Measurements from ENCODE around the gene ACTN2.

ACTN2 gene

GRCh38 chr1:236748268-236748870 is 62.1 kb downstream of the ACTN2 start:
- Histone ChIP-seq H3K9me3 (ENCODE audit: insufficient read depth, low read length) (no peaks in the 10 kb centered on the region), H3K4me2 (ENCODE audit: low read length) (no peak overlapping the region), H3K79me2 (ENCODE audit: low read length) (no peaks in the 10 kb centered on the region), H3K27ac (ENCODE audit: low read length) (no peak overlapping the region), H2AFZ (ENCODE audit: low read depth, low read length) (no peak overlapping the region), H3K9ac (ENCODE audit: low read length) (no peak overlapping the region), H3K27me3 (ENCODE audit: low read depth, low read length) (peaks cover 29% of the 10 kb centered on the region), H3K4me3 (ENCODE audit: low read length) (no peak overlapping the region), H3K36me3 (replicated peaks; ENCODE audit: low read depth, low read length) (no peaks in the 10 kb centered on the region), H4K20me1 (ENCODE audit: insufficient read depth, low read length) (no peaks in the 10 kb centered on the region), H3K4me1 (ENCODE audit: low read length) (no peaks in the 10 kb centered on the region)
- TF ChIP-seq EZH2phosphoT487 (IDR thresholded peaks at IDR 0.05; ENCODE audit: low read depth) (no peak), CTCF (IDR thresholded peaks at IDR 0.05; ENCODE audit: low read depth, low read length) (no peak)

DNA sequence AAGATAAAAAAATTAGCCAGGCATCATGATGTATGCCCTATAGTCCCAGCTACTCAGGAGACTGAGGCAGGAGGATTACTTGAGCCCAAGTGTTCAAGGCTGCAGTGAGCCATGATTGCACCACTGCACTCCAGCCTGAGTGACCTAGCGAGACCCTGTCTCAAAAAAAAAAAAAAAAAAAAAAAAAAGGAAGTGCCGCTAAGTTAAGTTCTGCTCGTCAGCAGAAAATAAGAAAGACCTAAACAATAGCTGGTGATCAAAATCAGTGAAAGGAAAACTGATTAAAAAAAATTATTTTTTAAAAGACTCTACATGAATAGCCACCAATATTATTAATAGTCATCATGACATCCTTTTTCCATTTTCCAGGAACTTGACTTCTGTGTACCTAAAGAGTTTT is 64.6 kb downstream of the ACTN2 start:
- H3K27me3 ChIP-seq (ENCODE audit: low read depth, low read length) = peaks cover 29% of the 10 kb centered on the region
- H4K20me1 ChIP-seq (ENCODE audit: insufficient read depth, low read length) = no peaks in the 10 kb centered on the region
- TF ChIP-seq CTCF (IDR thresholded peaks at IDR 0.05; ENCODE audit: low read depth, low read length) = no peak
- no peak for TF ChIP-seq EZH2phosphoT487 (IDR thresholded peaks at IDR 0.05; ENCODE audit: low read depth)
- no peak overlapping the region for H3K4me3 ChIP-seq (ENCODE audit: low read length)
- H3K4me2 ChIP-seq (ENCODE audit: low read length) = no peak overlapping the region
- H2AFZ ChIP-seq (ENCODE audit: low read depth, low read length) = no peak overlapping the region
- no peaks in the 10 kb centered on the region for H3K9me3 ChIP-seq (ENCODE audit: insufficient read depth, low read length)
- H3K36me3 ChIP-seq (replicated peaks; ENCODE audit: low read depth, low read length) = no peaks in the 10 kb centered on the region
- H3K9ac ChIP-seq (ENCODE audit: low read length) = no peak overlapping the region
- no peaks in the 10 kb centered on the region for H3K79me2 ChIP-seq (ENCODE audit: low read length)
- H3K4me1 ChIP-seq (ENCODE audit: low read length) = no peaks in the 10 kb centered on the region
- H3K27ac ChIP-seq (ENCODE audit: low read length) = no peak overlapping the region

- Histone ChIP-seq H4K20me1 (ENCODE audit: insufficient read depth, low read length) (no peaks in the 10 kb centered on the region), H3K4me3 (ENCODE audit: low read length) (no peak overlapping the region), H2AFZ (ENCODE audit: low read depth, low read length) (no peak overlapping the region; the same call in 1 of the 2 replicates), H3K27ac (ENCODE audit: low read length) (no peak overlapping the region), H3K36me3 (replicated peaks; ENCODE audit: low read depth, low read length) (no peaks in the 10 kb centered on the region), H3K27me3 (ENCODE audit: low read depth, low read length) (peaks cover 29% of the 10 kb centered on the region), H3K9ac (ENCODE audit: low read length) (no peak overlapping the region), H3K9me3 (ENCODE audit: insufficient read depth, low read length) (no peaks in the 10 kb centered on the region), H3K4me2 (ENCODE audit: low read length) (no peak overlapping the region), H3K4me1 (ENCODE audit: low read length) (no peaks in the 10 kb centered on the region), H3K79me2 (ENCODE audit: low read length) (no peaks in the 10 kb centered on the region)
- TF ChIP-seq CTCF (IDR thresholded peaks at IDR 0.05; ENCODE audit: low read depth, low read length) (no peak), EZH2phosphoT487 (IDR thresholded peaks at IDR 0.05; ENCODE audit: low read depth) (no peak)
Measured at GRCh38 chr1:236751385-236751784, 65.1 kb downstream of the ACTN2 start.

- no peak overlapping the region for H3K27ac ChIP-seq (ENCODE audit: low read length)
- H3K79me2 ChIP-seq (ENCODE audit: low read length) = no peaks in the 10 kb centered on the region
- H3K4me1 ChIP-seq (ENCODE audit: low read length) = no peaks in the 10 kb centered on the region
- H3K36me3 ChIP-seq (replicated peaks; ENCODE audit: low read depth, low read length) = no peaks in the 10 kb centered on the region
- TF ChIP-seq EZH2phosphoT487 (IDR thresholded peaks at IDR 0.05; ENCODE audit: low read depth) (no peak), CTCF (IDR thresholded peaks at IDR 0.05; ENCODE audit: low read depth, low read length) (no peak)
- H3K9ac ChIP-seq (ENCODE audit: low read length) = no peak overlapping the region
- no peak overlapping the region for H2AFZ ChIP-seq (ENCODE audit: low read depth, low read length)
- H3K27me3 ChIP-seq (ENCODE audit: low read depth, low read length) = peaks cover 26% of the 10 kb centered on the region
- no peak overlapping the region for H3K4me3 ChIP-seq (ENCODE audit: low read length)
- no peaks in the 10 kb centered on the region for H3K9me3 ChIP-seq (ENCODE audit: insufficient read depth, low read length)
- no peaks in the 10 kb centered on the region for H4K20me1 ChIP-seq (ENCODE audit: insufficient read depth, low read length)
- H3K4me2 ChIP-seq (ENCODE audit: low read length) = no peak overlapping the region
Measured at GRCh38 chr1:236751935-236752334, 65.6 kb downstream of the ACTN2 start.
